HG03558 (cell line): ENCODE data around the gene FABP7.
"Not testable (repeated sequence)": the region's sequence is repeated elsewhere in the genome, so short reads cannot be mapped to it uniquely, and the experiment has no call there.

Source experiments
- ATAC-seq: cut with Tn5 transposase; IDR thresholded peaks from one replicate; pipeline ENCODE4 v1.9.1; 2021; ENCODE audit warnings: moderate number of reproducible peaks; ENCODE audit not compliant: unreplicated experiment; ENCODE audit errors: extremely low read depth

Gene FABP7

GRCh38 chr6:122779667-122780066 lies at the start of gene FABP7:
TSS of gene FABP7 (plus strand) at chr6:122779716. CDS start at chr6:122779795, 79 bp downstream.
- ATAC-seq, result no peak

GRCh38 chr6:122730334-122730733 lies 49.2 kb upstream of the FABP7 start:
- no peak for ATAC-seq

- no peak for ATAC-seq
These were observed 48.6 kb upstream of the FABP7 start for GRCh38 chr6:122730775-122731386.

GRCh38 chr6:122733259-122733658 lies 46.3 kb upstream of the FABP7 start:
- ATAC-seq, result no peak

GRCh38 chr6:122734529-122735395 lies 44.8 kb upstream of the FABP7 start:
- no peak for ATAC-seq

GRCh38 chr6:122735582-122735981 lies 43.9 kb upstream of the FABP7 start:
- ATAC-seq, result no peak

- ATAC-seq, result no peak
These were observed 43.4 kb upstream of the FABP7 start for GRCh38 chr6:122736163-122736562.

GRCh38 chr6:122736616-122737015 lies 42.9 kb upstream of the FABP7 start:
- ATAC-seq, result no peak

- ATAC-seq, result no peak
These were observed 39.4 kb upstream of the FABP7 start for GRCh38 chr6:122740091-122740490.

- no peak for ATAC-seq
These were observed 38.6 kb upstream of the FABP7 start for GRCh38 chr6:122740936-122741335.

- ATAC-seq, result not testable (repeated sequence)
These were observed 35.3 kb upstream of the FABP7 start for GRCh38 chr6:122744247-122744646.

- not testable (repeated sequence) for ATAC-seq
These were observed 34.7 kb upstream of the FABP7 start for GRCh38 chr6:122744856-122745255.

GRCh38 chr6:122746688-122747087 lies 32.8 kb upstream of the FABP7 start:
- ATAC-seq, result no peak

- ATAC-seq, result no peak
These were observed 31.9 kb upstream of the FABP7 start for GRCh38 chr6:122747573-122747972.

GRCh38 chr6:122748945-122749344 lies 30.6 kb upstream of the FABP7 start:
- not testable (repeated sequence) for ATAC-seq

GRCh38 chr6:122749451-122750050 lies 30.0 kb upstream of the FABP7 start:
- no peak for ATAC-seq

GRCh38 chr6:122751326-122751725 lies 28.2 kb upstream of the FABP7 start:
- ATAC-seq, result peak; percentile 86

- ATAC-seq, result peak; percentile 30
These were observed 27.1 kb upstream of the FABP7 start for GRCh38 chr6:122752459-122752858.

- no peak for ATAC-seq
These were observed 26.4 kb upstream of the FABP7 start for GRCh38 chr6:122753000-122753687.

- ATAC-seq, result no peak
These were observed 25.8 kb upstream of the FABP7 start for GRCh38 chr6:122753688-122754056.
